Neutrophil (primary cell): ENCODE measurements around the gene BIK.

Source experiments
- H3K27ac ChIP-seq: fragments of 200-600 bp; sonication (generic); 2 replicates; pipeline ENCODE4 v1.5.1; 2016; ENCODE audit warnings: mild to moderate bottlenecking, moderate library complexity
- H3K27me3 ChIP-seq: fragments of 200-600 bp; sonication (generic); 2 replicates; pipeline ENCODE4 v1.6.0; 2016; ENCODE audit warnings: mild to moderate bottlenecking
- H3K36me3 ChIP-seq: fragments of 200-600 bp; sonication (generic); 2 replicates; pipeline ENCODE4 v1.5.1; 2017
- H3K4me1 ChIP-seq, 2 experiments: fragments of 200-600 bp in 1 of 2; sonication (generic) in 1 of 2; 1 replicate in 1 of 2; 2 replicates in 1 of 2; pipeline versions ENCODE4 v1.5.1 to v1.6.1; 2013 to 2016; ENCODE audit warnings: low read depth in 1 of 2, low read length in 1 of 2, mild to moderate bottlenecking in 1 of 2, moderate library complexity in 1 of 2; ENCODE audit not compliant: control insufficient read depth in 1 of 2, insufficient read depth in 1 of 2
- H3K4me3 ChIP-seq, 2 experiments: fragments of 200-600 bp in 1 of 2; sonication (generic) in 1 of 2; 1 replicate in 1 of 2; 2 replicates in 1 of 2; pipeline ENCODE4 v1.5.1; 2013 to 2016; ENCODE audit warnings: low read depth in 1 of 2, low read length in 1 of 2, mild to moderate bottlenecking in 1 of 2, moderate library complexity in 1 of 2
- H3K9me3 ChIP-seq: fragments of 200-600 bp; sonication (generic); 2 replicates; pipeline ENCODE4 v1.5.1; 2016
- TF ChIP-seq, protein P1 (sequence below): fragments of 200-600 bp; sonication (generic); IDR thresholded peaks from 2 replicates; pipeline ENCODE4 v1.5.1; 2016; ENCODE audit warnings: antibody characterized with exemption

Gene BIK

DNA sequence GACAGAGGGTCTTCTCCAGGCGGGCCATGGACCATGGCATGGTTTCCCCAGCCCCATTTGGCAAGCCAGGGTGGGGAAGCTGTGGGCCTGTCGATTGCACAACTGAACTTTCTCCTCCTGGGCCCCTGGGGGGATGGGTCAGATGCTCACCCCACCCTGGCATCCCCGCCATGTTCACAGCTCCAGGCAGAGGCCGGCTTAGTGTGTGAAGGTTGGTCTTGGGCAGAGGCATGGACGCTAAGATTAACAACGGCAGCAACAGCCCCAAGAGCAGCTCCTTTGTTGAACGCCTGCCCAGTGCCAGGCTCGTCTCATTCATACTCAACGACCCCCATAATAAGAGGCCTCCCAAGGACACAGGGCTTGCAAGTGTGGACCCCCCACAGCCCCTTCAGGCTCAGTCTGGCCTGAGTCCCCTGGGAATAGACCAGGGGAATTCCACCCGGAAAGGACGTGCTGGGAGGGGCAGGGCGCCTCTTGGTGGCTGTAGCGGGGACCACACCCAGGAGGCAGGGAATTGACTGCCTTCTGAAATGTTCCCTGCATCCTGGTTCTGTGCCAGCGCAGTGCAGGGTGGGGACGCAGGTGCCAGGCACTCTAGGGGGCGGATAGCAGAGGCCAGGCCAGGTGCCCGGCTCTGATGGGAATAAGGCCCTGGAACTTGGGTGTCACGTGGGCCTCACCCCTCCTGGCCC is 49.1 kb downstream of the BIK start:
- peak overlapping the region; percentile 89 for H3K27ac ChIP-seq
- H3K4me3 ChIP-seq, result no peak overlapping the region
- H3K4me1 ChIP-seq, result peaks cover 51 to 66% of the 10 kb centered on the region in 2 experiments
- H3K36me3 ChIP-seq, result peaks cover 75% of the 10 kb centered on the region
- H3K27me3 ChIP-seq, result no peaks in the 10 kb centered on the region
- H3K9me3 ChIP-seq, result no peaks in the 10 kb centered on the region
- TF ChIP-seq, protein P1, sequence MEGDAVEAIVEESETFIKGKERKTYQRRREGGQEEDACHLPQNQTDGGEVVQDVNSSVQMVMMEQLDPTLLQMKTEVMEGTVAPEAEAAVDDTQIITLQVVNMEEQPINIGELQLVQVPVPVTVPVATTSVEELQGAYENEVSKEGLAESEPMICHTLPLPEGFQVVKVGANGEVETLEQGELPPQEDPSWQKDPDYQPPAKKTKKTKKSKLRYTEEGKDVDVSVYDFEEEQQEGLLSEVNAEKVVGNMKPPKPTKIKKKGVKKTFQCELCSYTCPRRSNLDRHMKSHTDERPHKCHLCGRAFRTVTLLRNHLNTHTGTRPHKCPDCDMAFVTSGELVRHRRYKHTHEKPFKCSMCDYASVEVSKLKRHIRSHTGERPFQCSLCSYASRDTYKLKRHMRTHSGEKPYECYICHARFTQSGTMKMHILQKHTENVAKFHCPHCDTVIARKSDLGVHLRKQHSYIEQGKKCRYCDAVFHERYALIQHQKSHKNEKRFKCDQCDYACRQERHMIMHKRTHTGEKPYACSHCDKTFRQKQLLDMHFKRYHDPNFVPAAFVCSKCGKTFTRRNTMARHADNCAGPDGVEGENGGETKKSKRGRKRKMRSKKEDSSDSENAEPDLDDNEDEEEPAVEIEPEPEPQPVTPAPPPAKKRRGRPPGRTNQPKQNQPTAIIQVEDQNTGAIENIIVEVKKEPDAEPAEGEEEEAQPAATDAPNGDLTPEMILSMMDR, result peak; percentile 40

DNA sequence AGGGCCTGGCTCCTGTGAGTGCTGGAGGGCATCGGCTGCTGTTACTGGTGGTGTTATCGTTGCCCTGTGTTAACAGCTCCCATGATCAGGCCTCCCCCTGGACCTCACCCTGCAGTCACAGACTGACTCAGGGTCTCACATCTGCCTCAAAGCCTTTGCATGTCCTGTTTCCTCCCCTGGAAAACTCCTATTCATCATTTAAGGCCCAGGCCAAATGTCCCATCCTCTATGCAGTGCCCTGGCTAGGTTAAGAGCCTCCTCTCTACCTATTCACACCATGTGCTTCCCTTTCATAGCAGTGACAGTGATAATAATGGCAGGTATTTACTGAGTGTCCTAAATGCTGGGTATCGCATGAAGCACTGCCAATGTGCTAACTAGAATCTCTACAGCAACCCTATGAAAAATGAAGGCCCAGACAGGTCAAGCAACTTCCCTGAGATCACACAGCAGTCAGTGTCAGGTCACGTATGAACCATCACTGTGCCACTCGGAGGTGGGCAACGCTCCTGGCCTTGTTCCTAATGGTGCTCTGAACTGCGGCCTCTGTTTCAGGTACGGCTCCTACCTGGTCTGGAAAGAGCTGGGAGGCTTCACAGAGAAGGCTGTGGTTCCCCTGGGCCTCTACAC is 50.1 kb downstream of the BIK start:
- Histone ChIP-seq H3K4me3 (no peak overlapping the region), H3K27me3 (no peaks in the 10 kb centered on the region), H3K9me3 (no peaks in the 10 kb centered on the region), H3K36me3 (peaks cover 82% of the 10 kb centered on the region), H3K27ac (peak overlapping the region; percentile 89), H3K4me1 (peaks cover 41 to 56% of the 10 kb centered on the region in 2 experiments)
- TF ChIP-seq, protein P1, result no peak

GRCh38 chr22:43162412-43163150 is 52.0 kb downstream of the BIK start:
- Histone ChIP-seq H3K36me3 (peaks cover 83% of the 10 kb centered on the region), H3K27me3 (no peaks in the 10 kb centered on the region), H3K4me1 (peaks cover 23 to 36% of the 10 kb centered on the region in 2 experiments), H3K9me3 (no peaks in the 10 kb centered on the region), H3K27ac (peak overlapping the region; percentile 78), H3K4me3 (no peak overlapping the region)
- TF ChIP-seq, protein P1, result no peak

DNA sequence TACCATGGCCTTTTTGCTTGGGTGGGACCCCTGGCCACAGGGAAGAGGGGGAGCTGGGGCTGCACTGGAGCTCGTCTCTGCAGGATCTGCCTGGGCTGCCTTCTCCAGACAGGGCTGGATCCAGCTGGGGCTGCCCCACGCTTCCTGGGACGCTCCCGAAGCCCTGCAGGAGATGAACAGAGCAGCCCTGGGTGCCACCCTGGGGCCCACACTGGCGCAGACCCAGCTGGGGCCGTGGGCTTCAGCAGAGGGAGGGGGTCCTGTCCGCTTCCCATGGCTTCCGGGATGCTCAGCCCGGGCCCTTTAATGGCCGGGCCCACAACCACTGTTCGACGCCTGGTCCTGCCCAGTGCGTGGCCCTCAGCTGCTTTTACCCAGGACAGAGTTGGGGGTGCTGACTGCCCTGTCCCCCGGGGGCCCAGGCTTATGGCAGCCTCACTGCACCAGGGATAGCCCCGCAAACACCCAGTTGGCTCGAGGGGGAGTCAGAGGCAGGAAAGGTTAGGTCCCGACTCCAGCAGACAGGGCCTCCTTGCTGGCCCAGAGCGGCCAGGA is 52.8 kb downstream of the BIK start:
- Histone ChIP-seq H3K4me3 (no peak overlapping the region), H3K9me3 (no peaks in the 10 kb centered on the region), H3K27ac (peak overlapping the region; percentile 78), H3K27me3 (no peaks in the 10 kb centered on the region), H3K4me1 (peaks cover 16 to 29% of the 10 kb centered on the region in 2 experiments), H3K36me3 (peaks cover 91% of the 10 kb centered on the region)
- TF ChIP-seq, protein P1, result no peak

GRCh38 chr22:43164636-43165035 is 54.1 kb downstream of the BIK start:
- H3K9me3 ChIP-seq, result no peaks in the 10 kb centered on the region
- TF ChIP-seq, protein P1, result no peak
- H3K27ac ChIP-seq, result peak overlapping the region; percentile 78
- peaks cover 7 to 16% of the 10 kb centered on the region in 2 experiments for H3K4me1 ChIP-seq
- no peaks in the 10 kb centered on the region for H3K27me3 ChIP-seq
- H3K36me3 ChIP-seq, result peaks cover 93% of the 10 kb centered on the region
- H3K4me3 ChIP-seq, result no peak overlapping the region
